Testis (tissue), 3 donors: ENCODE measurements around the gene TIMM17A. TPM values are rescaled to one million over a fixed set of nuclear protein-coding genes. Genes with fewer than 3 reads are reported as not detected.

ENCODE experiments used
- DNase-seq: peaks from one replicate; pipeline ENCODE4 v3.0.0-alpha.2; 2019
- H3K27ac ChIP-seq, 2 donors: fragments of 200-600 bp; sonication (generic); one replicate each; pipeline ENCODE4 v1.5.1; 2019
- H3K27me3 ChIP-seq: fragments of 200-600 bp; sonication (generic); one replicate; pipeline ENCODE4 v1.5.1; 2019
- H3K36me3 ChIP-seq: fragments of 200-600 bp; sonication (generic); one replicate; pipeline ENCODE4 v1.5.1; 2017; ENCODE audit warnings: low read depth; ENCODE audit errors: missing control alignments
- H3K4me1 ChIP-seq: fragments of 200-600 bp; sonication (generic); one replicate; pipeline ENCODE4 v1.5.1; 2019
- H3K4me3 ChIP-seq, 2 donors: fragments of 200-600 bp; sonication (generic); one replicate each; pipeline ENCODE4 v1.5.1; 2017 to 2019
- H3K9me3 ChIP-seq: fragments of 200-600 bp; sonication (generic); one replicate; pipeline ENCODE4 v1.5.1; 2017
- POLR2A ChIP-seq: fragments of 450-650 bp; IDR thresholded peaks from one replicate; pipeline ENCODE4 v1.6.1; 2017; ENCODE audit warnings: antibody characterized with exemption, mild to moderate bottlenecking, moderate library complexity
- WGBS, 2 donors: methylation state at CpG; one replicate each; pipeline ENCODE4 v1.1.5; 2018; 5-methylcytosine and 5-hydroxymethylcytosine counted together
- intact Hi-C: fragments of 100-400 bp; cut with DNase I; formaldehyde crosslinking; loops from one replicate; pipeline ENCODE4 v1.15.1; 2023; ENCODE audit warnings: low total_unique reads
- polyA plus RNA-seq: library from polyadenylated mRNA; stranded (reverse); fragments of 350-450 nt; fragmentation: Illumina TruSeq; extraction: RNeasy Lipid Tissue Mini Kit (QIAGEN cat#74804); gene quantifications from one replicate; pipeline ENCODE4 v1.2.3, GENCODE V29; 2014; ENCODE audit warnings: low read depth, low replicate concordance; ENCODE audit not compliant: insufficient read depth
- total RNA-seq, 2 donors: library from RNA; depleted of rRNA; stranded (reverse); fragments of >200 nt; gene quantifications; one replicate each; pipeline ENCODE4 v1.2.3, GENCODE V29; 2016
- TF ChIP-seq, protein P1 (sequence below), 3 experiments: fragments of 450-650 bp in 2 of 3; fragments of 200-600 bp in 1 of 3; sonication (generic) in 1 of 3; IDR thresholded peaks; one replicate each; pipeline ENCODE4 v1.5.1; 2016 to 2019; ENCODE audit warnings: antibody characterized with exemption in 3 of 3, mild to moderate bottlenecking in 2 of 3, moderate library complexity in 1 of 3

Gene TIMM17A
- total and polyA plus RNA-seq, 3 donors from 2014 or later = 22.7 to 42.5 (median 24.7) TPM

DNA sequence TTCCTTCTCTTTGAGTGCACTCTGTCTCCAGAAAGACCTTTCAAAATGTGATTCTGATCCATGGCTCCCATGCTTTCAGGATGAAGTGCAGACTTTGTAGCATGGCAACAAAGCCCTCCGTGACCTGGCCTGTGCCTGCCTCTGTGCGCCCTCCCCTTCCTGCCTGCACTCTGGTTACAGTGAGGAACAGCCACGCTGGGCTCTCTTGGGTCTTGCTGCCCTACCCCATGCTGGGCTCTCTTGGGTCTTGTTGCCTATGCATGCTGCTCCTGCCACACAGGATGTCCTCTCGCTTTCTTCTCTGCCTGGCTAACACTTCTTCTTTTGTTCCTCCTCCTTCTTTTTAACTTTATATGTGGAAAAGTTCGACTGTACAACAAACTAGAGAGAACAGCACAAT is 37.0 kb upstream of the TIMM17A start:
- H3K27me3 ChIP-seq = no peaks in the 10 kb centered on the region
- peaks cover 59% of the 10 kb centered on the region for H3K4me1 ChIP-seq
- H3K4me3 ChIP-seq = no peak overlapping the region
- H3K36me3 ChIP-seq = no peaks in the 10 kb centered on the region
- intact Hi-C loops = no loop called here
- H3K9me3 ChIP-seq = no peaks in the 10 kb centered on the region
- peak overlapping the region; percentile 65 to 66 for H3K27ac ChIP-seq
- TF ChIP-seq POLR2A = no peak
- TF ChIP-seq, protein P1, sequence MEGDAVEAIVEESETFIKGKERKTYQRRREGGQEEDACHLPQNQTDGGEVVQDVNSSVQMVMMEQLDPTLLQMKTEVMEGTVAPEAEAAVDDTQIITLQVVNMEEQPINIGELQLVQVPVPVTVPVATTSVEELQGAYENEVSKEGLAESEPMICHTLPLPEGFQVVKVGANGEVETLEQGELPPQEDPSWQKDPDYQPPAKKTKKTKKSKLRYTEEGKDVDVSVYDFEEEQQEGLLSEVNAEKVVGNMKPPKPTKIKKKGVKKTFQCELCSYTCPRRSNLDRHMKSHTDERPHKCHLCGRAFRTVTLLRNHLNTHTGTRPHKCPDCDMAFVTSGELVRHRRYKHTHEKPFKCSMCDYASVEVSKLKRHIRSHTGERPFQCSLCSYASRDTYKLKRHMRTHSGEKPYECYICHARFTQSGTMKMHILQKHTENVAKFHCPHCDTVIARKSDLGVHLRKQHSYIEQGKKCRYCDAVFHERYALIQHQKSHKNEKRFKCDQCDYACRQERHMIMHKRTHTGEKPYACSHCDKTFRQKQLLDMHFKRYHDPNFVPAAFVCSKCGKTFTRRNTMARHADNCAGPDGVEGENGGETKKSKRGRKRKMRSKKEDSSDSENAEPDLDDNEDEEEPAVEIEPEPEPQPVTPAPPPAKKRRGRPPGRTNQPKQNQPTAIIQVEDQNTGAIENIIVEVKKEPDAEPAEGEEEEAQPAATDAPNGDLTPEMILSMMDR (IDR thresholded peaks at IDR 0.05) = no peak
- no peak for DNase-seq
- WGBS, 2 donors = 71 to 78% methylated on average over 5 of the region's 5 CpGs

DNA sequence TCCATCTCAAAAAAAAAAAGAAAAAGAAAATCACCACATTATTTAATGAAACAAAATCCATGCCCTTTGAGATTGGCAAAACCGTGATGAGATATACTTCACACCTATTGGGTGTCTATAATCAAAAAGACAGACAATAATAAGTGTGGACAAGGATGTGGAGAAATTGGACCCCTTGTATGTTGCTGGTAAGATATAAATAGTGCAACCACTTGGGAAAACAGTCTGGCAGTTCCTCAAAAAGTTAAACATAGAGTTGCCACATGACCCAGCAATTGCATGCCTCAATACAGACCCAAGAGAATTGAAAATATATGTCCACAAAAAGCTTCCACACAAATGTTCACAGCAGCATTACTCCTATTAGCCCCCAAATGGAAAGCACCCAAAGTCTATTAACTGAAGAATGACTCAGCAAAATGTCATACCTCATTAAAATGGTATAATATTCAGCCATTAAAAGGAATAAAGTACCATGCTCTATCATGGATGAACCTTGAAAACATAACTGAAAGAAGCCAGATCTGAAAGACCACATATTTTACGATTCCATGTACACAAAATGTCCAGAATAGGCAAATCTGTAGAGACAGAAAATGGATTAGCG is 33.2 kb upstream of the TIMM17A start:
- H3K36me3 ChIP-seq = no peaks in the 10 kb centered on the region
- TF ChIP-seq, protein P1 (IDR thresholded peaks at IDR 0.05) = no peak
- WGBS, 2 donors = 91 to 96% methylated on average over 3 of the region's 3 CpGs
- peaks cover 48% of the 10 kb centered on the region for H3K4me1 ChIP-seq
- H3K4me3 ChIP-seq = no peak overlapping the region
- no peaks in the 10 kb centered on the region for H3K27me3 ChIP-seq
- H3K27ac ChIP-seq = no peak overlapping the region
- intact Hi-C loops = no loop called here
- no peak for DNase-seq
- no peaks in the 10 kb centered on the region for H3K9me3 ChIP-seq

DNA sequence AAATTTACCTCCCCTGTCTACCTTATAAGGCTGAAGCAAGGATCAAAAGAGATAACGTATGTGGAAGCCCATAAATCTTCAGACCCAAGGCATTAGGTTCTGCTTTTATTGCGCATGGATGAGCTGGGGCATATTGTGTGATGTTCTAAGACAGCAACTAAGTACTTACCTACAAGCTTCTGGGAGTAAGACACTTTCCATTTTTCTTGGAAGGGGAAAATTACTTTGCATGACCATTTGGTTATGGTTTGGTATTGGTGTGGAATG is 30.1 kb upstream of the TIMM17A start:
- intact Hi-C loops = no loop called here
- peak overlapping the region in 1 of 2 donors; percentile 3 for H3K27ac ChIP-seq
- TF ChIP-seq POLR2A = no peak
- TF ChIP-seq, protein P1 (IDR thresholded peaks at IDR 0.05) = no peak
- H3K4me1 ChIP-seq = peaks cover 24% of the 10 kb centered on the region
- WGBS, 2 donors = 69% methylated on average over 2 of the region's 2 CpGs
- H3K4me3 ChIP-seq = no peak overlapping the region
- H3K27me3 ChIP-seq = no peaks in the 10 kb centered on the region
- H3K9me3 ChIP-seq = no peaks in the 10 kb centered on the region
- H3K36me3 ChIP-seq = no peaks in the 10 kb centered on the region
- no peak for DNase-seq

DNA sequence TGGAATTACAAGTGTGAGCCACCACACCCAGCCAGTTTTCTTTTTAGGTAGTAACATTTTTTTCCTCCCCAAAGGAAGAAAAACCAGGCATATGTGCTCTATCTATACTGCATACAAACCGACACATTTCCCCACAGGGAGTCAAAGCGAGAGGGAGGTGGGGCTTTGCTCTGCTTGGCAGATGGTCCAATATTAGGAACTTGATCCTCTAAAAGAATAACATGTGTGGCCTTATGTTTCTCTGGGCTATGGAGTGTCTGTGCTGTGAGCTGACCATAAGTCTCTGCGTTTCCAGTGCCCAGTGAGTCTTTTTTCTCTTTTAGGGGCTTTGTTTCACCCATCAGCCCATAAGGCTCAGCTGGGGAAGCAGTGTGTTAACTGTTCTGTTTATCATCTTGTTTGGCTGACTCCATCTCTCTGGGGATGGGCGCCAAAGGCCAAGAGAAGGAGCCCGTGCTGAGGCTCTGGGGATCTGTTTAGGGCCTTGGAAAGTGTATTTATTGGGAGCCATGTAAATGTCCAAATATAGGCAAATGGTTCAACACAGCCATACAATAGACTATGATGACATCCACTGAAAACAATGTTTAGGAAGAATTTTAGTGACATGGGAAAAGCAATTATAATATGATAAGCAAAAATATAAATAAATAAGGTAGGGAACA is 29.2 kb upstream of the TIMM17A start:
- no peaks in the 10 kb centered on the region for H3K9me3 ChIP-seq
- H3K4me3 ChIP-seq = no peak overlapping the region
- intact Hi-C loops = no loop called here
- H3K36me3 ChIP-seq = no peaks in the 10 kb centered on the region
- no peak for TF ChIP-seq POLR2A
- TF ChIP-seq, protein P1 (IDR thresholded peaks at IDR 0.05) = no peak
- no peak for DNase-seq
- peak overlapping the region; percentile 33 to 58 for H3K27ac ChIP-seq
- peaks cover 22% of the 10 kb centered on the region for H3K4me1 ChIP-seq
- H3K27me3 ChIP-seq = no peaks in the 10 kb centered on the region
- WGBS, 2 donors = 49 to 66% methylated on average over 5 of the region's 5 CpGs

DNA sequence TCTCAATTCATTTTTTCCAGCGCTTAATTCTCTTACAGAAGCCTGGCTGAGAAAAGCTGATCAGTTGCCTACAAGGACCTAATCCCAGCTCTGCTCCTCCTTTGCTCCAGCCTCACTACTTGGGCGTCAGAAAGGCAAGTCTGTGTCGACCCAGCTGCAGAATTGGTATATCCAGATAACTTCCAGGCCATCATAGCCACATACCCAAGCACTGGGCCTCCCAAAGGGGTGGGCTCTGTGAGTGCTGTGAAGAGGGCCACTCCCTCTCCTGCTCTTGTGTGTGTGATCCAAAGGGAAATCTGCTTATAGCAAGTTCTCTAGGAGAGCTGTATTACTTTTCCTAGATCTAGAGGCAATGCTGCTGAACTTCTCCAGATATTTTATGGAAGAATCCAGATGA is 27.0 kb upstream of the TIMM17A start:
- DNase-seq = no peak
- 77 to 87% methylated on average over 3 of the region's 3 CpGs for WGBS, 2 donors
- Histone ChIP-seq H3K36me3 (no peaks in the 10 kb centered on the region), H3K9me3 (no peaks in the 10 kb centered on the region), H3K4me1 (peaks cover 22% of the 10 kb centered on the region), H3K27me3 (no peaks in the 10 kb centered on the region), H3K4me3 (no peak overlapping the region), H3K27ac (no peak overlapping the region)
- intact Hi-C loops = no loop called here
- TF ChIP-seq, protein P1 (IDR thresholded peaks at IDR 0.05) = no peak
- no peak for TF ChIP-seq POLR2A
